ENCODE data around the gene PGM5.

PGM5 gene

DNA sequence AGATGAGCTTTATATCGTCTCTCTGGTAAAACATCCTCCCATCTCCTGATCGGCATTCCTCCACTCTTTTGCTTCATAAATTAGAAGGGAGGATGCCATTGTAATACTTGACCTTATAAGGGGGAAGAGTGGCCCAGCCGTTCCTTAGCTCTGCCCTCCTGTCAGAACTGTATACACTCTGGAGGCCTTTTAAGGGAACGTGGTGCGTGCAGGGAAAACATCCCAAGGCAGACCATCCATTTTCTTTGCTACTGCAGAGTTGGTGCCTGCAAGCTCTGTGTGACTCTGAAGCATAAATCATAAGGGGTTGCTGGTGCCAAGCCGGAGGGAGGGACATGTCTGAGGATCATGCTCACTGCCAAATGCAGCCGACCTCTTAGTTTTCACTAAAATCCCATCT is 90.4 kb downstream of the PGM5 start:
- DNase-seq: no peak

- no peak for DNase-seq
Observed at GRCh38 chr9:68447611-68448010, 91.2 kb downstream of the PGM5 start.

DNA sequence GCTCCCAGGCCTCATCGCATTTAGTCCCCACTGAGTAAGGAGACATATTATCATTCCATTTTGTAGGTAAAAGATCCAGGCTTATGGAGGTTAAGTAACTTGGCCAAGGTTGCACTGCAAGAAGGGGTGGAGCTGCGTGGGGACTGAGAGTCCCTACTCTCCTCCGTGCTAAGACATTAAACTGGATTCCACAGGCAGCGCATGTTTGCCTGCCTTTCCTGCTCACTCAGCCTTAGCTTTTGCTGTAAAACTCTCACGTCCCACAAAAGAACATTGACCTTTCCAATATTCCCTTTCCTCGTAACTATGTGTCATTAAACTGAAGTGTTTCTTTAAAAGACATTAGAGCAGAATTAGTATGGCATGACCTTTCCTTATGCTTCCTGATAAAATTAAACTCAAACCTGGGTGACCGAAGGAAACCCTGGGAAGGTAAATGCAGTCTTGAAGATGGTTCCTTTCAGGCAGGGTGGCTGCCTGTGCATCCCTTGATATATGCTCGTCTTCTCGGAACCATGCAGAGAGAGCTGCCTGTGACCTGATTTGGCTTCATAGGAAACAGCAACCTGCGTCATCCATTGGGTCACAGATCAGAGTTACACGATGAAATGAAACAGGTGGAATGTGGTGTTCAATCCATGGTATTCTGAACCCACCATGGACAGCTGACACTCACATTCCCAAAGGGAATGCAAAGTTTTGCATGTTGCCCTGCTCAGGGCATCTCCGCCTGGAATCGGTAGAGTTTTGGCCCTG is 98.3 kb downstream of the PGM5 start:
- no peak for DNase-seq

GRCh38 chr9:68455451-68455850 is 99.0 kb downstream of the PGM5 start:
- no peak for DNase-seq

DNA sequence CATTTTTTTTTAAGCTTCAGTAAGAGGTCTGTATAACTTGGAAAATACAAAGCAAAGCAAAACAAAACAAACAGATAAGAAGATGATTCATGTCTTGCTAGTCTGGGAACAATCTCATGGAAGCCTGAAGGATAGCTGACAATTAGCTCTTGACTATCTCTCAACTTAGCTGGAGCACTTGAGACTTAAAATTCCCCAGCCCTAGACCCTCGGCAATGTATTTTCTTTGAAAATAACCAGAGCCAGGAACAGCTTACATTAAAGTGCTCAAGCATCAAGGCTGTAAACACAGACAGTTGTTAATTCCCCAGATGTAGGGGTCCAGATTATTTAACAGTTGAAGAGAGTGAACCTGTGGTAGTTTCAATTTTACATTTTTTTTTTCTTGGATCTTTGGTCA is 101.4 kb downstream of the PGM5 start:
- DNase-seq: no peak

DNA sequence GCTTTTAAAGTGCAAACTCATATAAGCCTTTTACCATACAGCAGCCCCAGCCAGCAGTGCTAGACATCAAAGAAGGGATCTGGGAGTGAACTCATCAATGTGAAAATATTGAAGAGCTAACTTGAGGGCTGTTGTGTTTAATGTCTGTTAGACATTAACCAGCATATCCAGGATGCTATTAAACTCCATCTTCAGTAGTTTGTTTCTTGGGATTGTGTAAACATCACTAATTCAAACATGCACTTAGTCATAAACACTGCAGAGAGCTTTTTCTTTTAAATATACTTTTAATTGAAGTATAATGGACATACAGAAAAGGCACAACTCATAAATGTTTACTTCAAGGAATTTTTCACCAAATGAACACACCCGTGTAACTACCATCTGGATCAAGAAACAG is 102.5 kb downstream of the PGM5 start:
- no peak for DNase-seq

DNA sequence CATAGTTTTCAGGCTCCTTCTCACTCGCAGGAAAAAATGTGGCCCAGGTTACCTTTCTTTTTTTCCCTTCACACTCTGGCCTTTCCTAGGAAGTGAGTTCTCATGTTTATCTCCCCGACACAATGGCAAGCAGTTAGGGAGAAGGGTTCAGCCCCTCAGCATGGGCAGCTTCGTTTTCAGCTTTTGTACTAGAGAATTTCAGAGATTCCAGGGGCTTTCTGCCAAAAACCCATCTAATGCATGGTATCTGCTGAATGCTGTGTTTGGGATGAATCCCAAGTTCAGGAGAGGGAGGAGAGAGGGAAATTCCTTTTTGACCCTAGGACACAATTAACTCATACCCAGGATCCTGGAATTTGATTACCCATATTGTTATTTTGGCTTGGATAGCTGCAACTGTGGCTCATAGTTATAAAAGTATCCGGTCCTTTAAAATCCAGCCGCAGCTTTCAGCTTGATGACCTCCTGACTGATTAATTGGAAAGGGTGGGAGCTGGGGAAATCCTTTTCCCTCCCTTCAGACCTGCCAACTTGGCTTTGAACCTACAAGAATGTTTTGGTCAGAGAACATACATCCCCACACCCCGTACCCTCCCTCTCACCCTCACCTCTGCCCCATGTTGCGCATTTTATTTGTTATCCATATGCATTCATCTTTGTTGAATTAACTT is 105.8 kb downstream of the PGM5 start:
- no peak for DNase-seq

GRCh38 chr9:68470067-68470466 is 113.7 kb downstream of the PGM5 start:
- DNase-seq: no peak

GRCh38 chr9:68470634-68471033 is 114.2 kb downstream of the PGM5 start:
- DNase-seq: no peak

DNA sequence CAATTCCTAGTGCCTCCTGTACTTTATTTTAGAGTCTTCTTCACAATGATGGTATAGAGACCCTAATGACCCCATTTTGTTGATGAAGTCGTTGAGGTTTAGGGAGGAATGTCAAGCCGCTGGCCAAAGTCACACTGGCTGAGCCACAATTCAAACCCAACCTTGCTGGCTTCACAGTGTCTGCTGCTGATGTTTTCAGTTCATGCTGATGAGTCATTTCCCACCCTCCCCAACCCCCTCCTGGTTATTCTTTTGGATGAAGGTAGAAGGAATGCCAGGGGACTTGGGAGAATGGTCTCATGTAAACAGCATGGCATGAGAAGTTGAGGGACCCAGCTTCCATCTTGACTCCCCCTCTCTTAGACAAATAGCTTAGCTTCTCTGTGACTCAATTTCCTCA is 115.7 kb downstream of the PGM5 start:
- DNase-seq: no peak

- no peak for DNase-seq
Observed at GRCh38 chr9:68473790-68474189, 117.4 kb downstream of the PGM5 start.

DNA sequence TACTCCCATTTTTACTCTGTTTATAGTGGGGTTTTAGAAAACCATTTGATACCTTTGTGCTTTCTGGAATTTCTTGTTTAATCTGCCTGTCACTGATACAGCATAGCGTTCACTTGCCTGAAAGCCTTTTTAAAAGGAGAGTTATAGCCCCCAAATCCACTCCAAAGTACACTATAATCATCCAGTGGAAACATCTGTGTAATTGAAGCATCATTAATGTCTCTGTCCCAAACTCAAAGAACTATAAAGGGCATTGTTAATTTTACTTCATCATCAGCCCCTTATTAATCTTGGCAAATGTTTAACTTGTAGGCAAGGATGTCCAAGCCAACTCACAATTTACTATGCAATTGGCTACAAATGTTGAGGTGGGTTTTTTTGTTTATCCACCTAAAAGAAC is 120.0 kb downstream of the PGM5 start:
- DNase-seq: no peak

- no peak for DNase-seq
Observed at GRCh38 chr9:68476847-68477246, 120.4 kb downstream of the PGM5 start.

DNA sequence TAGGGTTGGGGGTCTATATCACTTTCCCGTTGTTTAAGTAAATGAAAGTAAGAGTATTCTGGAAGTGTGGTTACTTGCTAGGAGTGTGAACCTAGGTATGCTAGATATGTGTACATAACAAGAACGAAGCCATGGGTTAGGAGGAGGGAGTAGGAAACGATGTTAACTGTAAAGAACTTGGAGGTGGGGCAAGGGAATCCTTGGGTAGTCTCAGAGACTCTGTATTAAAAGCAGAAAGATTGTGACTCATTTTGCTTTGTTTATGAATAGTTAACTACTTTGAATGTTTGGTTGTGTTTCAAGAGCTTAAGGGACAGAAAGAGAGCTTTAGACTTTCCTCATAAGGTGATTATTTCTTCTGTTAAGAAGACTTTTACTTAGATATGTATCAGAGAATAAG is 124.4 kb downstream of the PGM5 start:
- no peak for DNase-seq

- DNase-seq: no peak
Observed at GRCh38 chr9:68482548-68482947, 126.1 kb downstream of the PGM5 start.

- DNase-seq: no peak
Observed at GRCh38 chr9:68488126-68488525, 131.7 kb downstream of the PGM5 start.

GRCh38 chr9:68489646-68490045 is 133.2 kb downstream of the PGM5 start:
- no peak for DNase-seq

- DNase-seq: no peak
Observed at GRCh38 chr9:68492806-68493205, 136.4 kb downstream of the PGM5 start.

DNA sequence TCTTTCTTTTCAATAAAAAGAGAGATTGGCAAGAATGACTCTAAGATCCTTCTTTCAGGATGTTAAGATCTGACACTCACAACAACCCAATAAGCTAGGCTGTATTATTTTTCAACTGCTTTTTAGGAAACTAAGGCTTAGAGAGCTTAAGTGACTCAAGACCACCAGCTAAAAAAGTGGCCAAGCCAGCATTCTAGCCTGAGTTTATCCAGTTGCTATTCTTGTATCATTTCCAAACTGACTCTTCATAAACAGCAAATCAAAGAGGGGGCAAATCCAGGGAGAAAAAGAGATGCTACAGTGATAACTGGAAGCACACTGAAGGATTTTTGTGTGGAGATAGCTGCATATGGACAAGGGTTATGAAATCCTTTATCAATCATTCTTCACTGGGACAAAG is 137.1 kb downstream of the PGM5 start:
- DNase-seq: no peak

DNA sequence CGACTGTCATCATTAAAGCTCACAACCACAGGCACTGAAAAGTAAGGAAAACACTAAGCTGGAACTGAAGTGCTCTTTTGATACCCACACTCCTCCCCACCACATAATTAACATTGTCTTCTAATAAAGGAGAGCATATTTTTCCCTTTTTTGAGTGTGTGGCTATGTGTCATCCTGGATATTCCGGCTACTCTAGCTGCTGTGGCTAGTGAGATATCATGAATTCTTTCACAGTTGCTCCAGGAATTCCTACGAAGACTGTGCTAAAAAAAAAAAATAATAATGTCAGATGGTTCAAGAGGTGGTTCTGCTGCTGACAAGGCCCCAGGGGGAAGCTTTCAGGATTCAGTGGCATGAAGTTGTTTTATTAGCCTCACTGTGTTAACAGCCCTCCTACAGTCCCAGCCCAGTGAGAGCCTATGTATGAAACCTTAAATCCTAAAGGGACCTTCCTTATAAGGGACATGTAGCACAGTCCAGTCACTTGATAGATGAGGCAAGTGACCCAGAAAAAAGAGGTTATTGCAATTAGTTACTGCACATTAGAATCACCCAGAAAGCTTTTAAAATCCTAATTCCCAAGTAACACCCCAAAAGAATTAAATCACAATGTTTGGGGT is 137.7 kb downstream of the PGM5 start:
- no peak for DNase-seq

DNA sequence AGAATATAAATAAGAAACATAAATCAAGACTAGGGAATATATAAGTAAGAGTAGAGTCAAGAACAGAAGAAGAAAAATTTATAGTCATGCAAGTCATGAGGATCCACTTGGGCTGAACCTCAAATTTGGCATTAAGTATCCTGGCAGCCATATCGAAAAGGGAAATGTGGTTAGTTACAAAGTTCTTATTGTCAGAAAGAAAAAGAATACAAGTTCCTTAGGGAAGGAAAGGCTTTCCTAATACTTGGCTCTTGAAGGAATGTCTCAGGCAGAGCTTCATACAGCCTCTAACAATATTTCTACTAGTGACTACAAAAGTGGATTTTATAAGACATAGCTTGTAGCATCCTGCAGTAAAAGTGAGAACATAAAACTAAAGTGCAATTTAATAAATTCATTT is 138.8 kb downstream of the PGM5 start:
- no peak for DNase-seq

GRCh38 chr9:68496356-68496755 is 139.9 kb downstream of the PGM5 start:
- no peak for DNase-seq

DNA sequence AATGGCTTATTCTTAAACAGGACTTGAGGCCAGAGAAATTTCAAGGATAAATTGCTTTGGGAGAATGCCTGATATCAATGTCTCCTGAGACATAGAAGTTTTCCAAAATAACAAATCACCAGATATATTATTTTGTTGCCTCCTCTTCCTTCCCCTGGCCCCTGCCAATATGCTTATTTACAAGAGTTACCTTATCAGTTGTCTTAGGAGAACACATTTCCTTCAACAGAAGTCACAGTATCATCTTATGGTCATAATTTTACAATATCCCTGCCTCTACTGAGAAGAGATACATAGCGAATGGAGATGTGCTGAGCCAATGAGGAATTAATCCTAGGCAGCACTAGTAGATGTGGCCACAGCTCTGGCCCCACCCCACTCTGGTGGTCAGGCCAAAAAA is 141.2 kb downstream of the PGM5 start:
- DNase-seq: no peak

DNA sequence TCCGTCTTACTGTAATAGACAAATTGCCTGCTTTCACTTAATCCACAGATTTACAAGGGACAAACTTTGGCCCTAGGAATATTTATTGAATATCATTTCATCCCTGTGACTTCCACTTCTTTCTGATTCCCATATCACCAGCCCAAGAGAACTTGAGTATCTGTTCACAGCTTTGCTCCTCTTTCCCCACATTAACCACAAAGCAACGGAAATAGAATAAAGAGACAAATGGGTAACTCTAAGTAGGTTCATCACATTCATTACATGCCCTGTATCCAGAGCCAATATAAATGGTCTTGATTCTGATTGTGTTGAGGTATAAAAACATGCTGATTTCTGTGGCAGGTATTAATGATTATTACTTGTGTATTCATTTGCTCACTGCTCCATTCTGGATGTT is 142.4 kb downstream of the PGM5 start:
- no peak for DNase-seq
